IPS-20b (cell line): Measurements from ENCODE around the gene ADARB2.

ENCODE experiments used
- H3K27ac ChIP-seq: one replicate; pipeline ENCODE4 v1.5.1; 2013; ENCODE audit warnings: low read length
- H3K27me3 ChIP-seq: 2 replicates; pipeline ENCODE4 v1.6.1; 2013; ENCODE audit warnings: mild to moderate bottlenecking, low read length, inconsistent platforms; ENCODE audit not compliant: insufficient read depth
- H3K36me3 ChIP-seq: 2 replicates; pipeline ENCODE4 v1.6.1; 2013; ENCODE audit warnings: low read depth, mild to moderate bottlenecking, inconsistent platforms, low read length, moderate library complexity; ENCODE audit not compliant: insufficient read depth
- H3K4me1 ChIP-seq: 2 replicates; pipeline ENCODE4 v1.6.1; 2013; ENCODE audit warnings: mild to moderate bottlenecking, control low read depth, inconsistent platforms, low read length, moderate library complexity; ENCODE audit not compliant: insufficient read depth
- H3K4me3 ChIP-seq: 2 replicates; pipeline ENCODE4 v1.5.1; 2013; ENCODE audit warnings: mild to moderate bottlenecking, low read length, inconsistent platforms
- H3K9ac ChIP-seq: 2 replicates; pipeline ENCODE4 v1.6.1; 2013; ENCODE audit warnings: low read depth, mild to moderate bottlenecking, inconsistent platforms, low read length, moderate library complexity
- H3K9me3 ChIP-seq: 2 replicates; pipeline ENCODE4 v1.6.1; 2013; ENCODE audit warnings: mild to moderate bottlenecking, low read depth, low read length, inconsistent platforms; ENCODE audit not compliant: insufficient read depth

The ADARB2 gene

DNA sequence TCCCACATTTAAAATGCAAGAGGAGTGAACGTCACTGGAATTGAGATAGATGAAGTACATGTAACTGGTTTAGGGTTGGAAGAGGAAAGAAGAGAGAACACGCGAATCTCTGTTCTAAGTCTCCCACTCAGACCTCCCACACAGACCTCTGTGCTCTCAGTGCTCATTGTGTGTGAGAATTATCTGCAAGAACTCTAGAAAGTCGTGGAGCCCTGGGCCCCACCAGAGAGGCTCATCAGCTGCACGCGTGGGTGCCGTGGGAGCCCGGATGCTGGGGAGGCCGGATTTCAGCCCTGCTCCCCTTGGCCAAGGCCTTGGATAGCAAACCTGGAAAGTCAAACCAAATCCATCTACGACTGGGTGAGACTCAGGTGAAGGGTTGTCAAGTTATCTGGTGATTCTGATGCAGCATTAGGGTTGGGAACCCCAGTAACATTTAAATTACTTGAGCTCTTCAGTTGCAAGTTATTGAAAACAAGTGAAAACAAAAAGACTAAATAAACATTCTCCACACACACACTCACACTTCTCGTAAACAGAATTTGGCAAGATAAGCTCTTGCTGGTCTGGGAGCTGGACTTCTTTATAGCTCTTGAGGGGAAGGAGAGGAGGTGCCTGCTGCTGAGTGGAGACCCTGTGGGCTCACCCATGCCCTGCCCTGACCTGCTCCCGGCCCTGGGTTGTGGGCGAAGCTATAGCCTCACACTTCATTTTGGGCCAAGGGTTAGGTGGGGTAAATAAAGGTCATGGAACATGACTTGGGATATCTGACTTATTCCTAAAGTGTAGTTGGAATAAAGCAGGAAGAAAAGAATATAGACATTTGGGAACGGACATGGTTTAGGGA is 250.3 kb downstream of the ADARB2 start:
- Histone ChIP-seq H3K4me1 (peaks cover 15% of the 10 kb centered on the region; the same call in 1 of the 2 replicates), H3K9ac (no peak overlapping the region), H3K27me3 (peaks cover 9% of the 10 kb centered on the region; the same call in 1 of the 2 replicates), H3K36me3 (no peaks in the 10 kb centered on the region), H3K4me3 (no peak overlapping the region), H3K27ac (no peak overlapping the region), H3K9me3 (no peaks in the 10 kb centered on the region)

DNA sequence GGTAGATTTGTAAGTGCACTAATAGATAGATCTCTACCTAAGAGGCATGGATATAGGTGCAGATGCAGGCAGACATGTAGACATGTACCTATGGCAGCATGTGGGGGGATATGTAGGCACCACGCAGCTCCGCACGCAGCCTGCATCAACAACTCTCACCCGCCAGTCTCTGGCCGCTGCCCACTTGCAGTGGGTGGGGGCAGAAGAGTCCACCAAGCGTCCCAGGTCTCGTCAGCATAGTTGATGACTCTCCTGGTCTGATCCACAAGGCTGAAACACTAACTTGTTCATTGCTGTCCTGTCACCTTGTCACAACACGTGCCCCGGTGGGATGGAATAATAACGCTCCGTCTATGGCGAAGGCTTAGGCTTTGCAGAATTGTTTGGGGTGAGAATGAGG is 252.0 kb downstream of the ADARB2 start:
- Histone ChIP-seq H3K9ac (no peak overlapping the region), H3K4me1 (peaks cover 15% of the 10 kb centered on the region; the same call in 1 of the 2 replicates), H3K9me3 (no peaks in the 10 kb centered on the region), H3K27me3 (peaks cover 9% of the 10 kb centered on the region; the same call in 1 of the 2 replicates), H3K36me3 (no peaks in the 10 kb centered on the region), H3K4me3 (no peak overlapping the region), H3K27ac (no peak overlapping the region)

DNA sequence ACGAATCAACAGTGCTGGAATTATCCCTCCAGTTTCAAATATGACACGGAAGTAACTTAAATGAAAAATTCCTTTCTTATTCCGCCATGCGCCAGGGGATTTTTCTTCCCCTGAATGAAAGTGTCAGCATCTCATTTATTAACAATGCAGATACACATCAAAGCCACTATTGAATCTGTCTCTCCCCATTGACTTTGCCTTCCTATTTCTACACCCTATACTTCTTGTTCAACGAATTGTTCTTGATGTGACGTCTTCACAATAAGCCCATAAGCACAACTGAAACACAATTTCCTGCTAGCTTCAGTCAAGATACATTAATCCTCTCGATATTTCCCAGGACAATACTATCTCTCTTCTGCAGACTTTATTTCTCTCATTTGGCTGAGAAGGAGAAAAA is 253.5 kb downstream of the ADARB2 start:
- Histone ChIP-seq H3K36me3 (no peaks in the 10 kb centered on the region), H3K9me3 (peaks cover 4% of the 10 kb centered on the region; the same call in 1 of the 2 replicates), H3K4me3 (peak overlapping the region; percentile 21; the same call in 1 of the 2 replicates), H3K9ac (no peak overlapping the region), H3K27me3 (peaks cover 9% of the 10 kb centered on the region; the same call in 1 of the 2 replicates), H3K27ac (no peak overlapping the region), H3K4me1 (peaks cover 15% of the 10 kb centered on the region; the same call in 1 of the 2 replicates)

DNA sequence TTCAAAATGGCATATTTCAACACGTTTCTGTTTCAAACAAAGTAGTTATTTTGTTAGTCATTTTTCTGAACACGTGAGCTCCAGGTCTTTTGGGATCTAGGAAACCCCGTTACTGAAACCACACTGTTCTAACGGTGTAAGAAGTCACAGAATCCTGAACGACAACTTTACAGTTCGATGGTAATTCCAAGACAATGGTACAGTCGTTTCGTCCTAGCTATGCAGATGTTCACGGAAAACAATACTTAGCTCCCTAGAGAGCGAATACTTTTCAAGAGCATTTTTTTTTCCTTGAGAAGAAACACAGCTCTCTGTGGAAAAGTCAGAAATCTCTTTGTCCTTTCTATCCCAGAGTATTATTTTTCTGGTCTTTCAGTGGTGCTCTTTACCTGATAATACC is 254.1 kb downstream of the ADARB2 start:
- Histone ChIP-seq H3K4me3 (peak overlapping the region; percentile 21; the same call in 1 of the 2 replicates), H3K9ac (no peak overlapping the region), H3K4me1 (peaks cover 15% of the 10 kb centered on the region; the same call in 1 of the 2 replicates), H3K9me3 (peaks cover 5% of the 10 kb centered on the region; the same call in 1 of the 2 replicates), H3K27ac (no peak overlapping the region), H3K36me3 (no peaks in the 10 kb centered on the region), H3K27me3 (peaks cover 9% of the 10 kb centered on the region; the same call in 1 of the 2 replicates)

DNA sequence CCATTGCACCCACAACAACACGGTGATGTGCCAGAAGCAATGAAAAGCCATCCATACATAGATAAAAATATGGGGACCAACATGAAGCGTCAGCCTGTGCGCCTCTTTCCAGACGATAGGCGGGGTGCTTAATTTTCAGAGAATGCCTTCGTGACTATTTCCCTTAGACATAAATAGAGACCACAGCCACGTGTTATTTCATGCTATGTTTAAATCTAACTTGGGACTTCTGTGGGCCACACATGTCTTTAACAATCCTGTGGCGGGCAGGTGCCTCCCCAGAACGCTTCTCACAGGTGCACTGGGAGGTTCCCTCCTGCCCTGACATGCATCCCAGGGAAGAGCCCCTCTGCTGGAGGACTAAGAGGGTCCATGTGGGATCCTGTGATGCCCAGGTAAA is 259.7 kb downstream of the ADARB2 start:
- Histone ChIP-seq H3K9ac (no peak overlapping the region), H3K4me3 (no peak overlapping the region), H3K27me3 (peaks cover 4% of the 10 kb centered on the region; the same call in 1 of the 2 replicates), H3K36me3 (no peaks in the 10 kb centered on the region), H3K27ac (no peak overlapping the region), H3K4me1 (peaks cover 9% of the 10 kb centered on the region; the same call in 1 of the 2 replicates), H3K9me3 (peaks cover 15% of the 10 kb centered on the region)

DNA sequence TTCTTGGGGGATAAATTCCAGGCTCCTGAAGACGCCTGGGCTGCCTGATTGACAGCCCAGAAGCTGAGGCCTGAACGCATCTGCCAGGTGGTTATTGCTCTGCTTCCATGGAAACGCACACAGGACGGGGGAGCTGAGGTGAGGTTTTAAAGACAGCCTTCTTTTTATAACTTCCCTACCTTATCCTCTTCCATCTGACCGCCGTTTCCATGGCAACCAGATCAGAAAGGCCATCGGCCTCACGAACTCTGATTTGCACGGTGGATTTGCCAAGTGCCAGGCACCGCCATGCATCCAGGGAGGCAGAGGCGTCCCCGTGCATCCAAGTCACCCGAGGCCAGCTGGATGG is 260.9 kb downstream of the ADARB2 start:
- Histone ChIP-seq H3K4me1 (peaks cover 9% of the 10 kb centered on the region; the same call in 1 of the 2 replicates), H3K36me3 (no peaks in the 10 kb centered on the region), H3K4me3 (no peak overlapping the region), H3K9ac (no peak overlapping the region), H3K27me3 (no peaks in the 10 kb centered on the region), H3K9me3 (peaks cover 15% of the 10 kb centered on the region), H3K27ac (no peak overlapping the region)

DNA sequence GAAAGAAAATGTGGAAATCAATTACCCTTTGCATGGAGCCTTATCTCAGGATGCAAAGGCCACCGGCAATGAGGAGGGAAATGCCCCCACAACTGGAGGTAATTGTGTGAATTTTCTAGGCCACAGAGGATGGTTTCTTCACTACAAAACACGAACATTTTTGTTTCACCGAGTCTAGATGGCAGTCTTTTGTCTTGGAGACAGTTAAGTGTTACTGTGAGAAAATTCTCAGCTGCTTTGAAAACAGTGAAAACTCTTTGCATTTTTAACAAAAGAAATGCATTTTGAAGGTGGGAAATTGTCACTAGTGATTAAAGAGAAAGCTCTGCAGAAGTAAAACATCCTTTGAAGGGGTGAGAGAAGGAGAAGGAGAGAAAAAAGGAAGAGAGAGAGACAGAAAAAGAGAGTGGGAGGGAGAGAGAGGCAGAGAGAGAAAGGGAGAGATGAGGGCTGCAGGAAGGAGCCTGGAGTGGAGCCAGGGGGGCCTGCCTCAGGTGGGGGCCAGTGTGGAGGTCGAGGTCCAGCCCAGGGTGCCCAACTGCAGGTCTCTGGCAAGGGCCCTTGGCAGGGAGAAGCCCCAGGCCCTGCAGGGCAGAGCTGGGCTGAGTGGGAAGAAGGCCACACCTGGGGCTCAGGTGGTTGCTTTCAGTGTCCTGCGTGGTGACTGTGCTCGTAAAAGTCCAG is 261.4 kb downstream of the ADARB2 start:
- H3K27ac ChIP-seq, result no peak overlapping the region
- H3K4me1 ChIP-seq, result peaks cover 9% of the 10 kb centered on the region; the same call in 1 of the 2 replicates

DNA sequence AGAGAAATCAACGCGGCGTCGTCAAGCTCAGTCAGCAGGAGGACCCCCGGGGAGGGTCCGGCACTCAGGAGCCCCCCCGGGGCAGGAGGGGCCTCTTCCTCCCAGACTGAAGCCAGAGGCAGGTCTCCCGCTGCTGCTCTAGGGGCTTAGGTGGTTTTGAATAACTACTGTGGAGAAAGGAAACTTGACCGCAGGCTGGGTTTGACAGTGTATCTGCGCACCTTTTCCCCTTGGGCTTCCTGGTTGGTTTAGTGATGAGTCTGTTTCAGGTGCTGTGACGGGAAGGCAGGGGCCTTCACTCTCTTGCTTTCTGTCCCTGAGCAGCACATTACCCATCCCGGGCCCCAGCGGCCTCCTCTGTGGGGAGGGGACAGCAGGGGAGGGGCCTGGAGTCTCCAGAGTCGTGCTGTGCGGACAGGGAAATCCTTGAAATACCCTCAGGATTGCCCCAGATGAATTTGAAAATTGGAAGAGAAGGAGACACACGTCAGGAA is 262.2 kb downstream of the ADARB2 start:
- H3K27me3 ChIP-seq, result no peaks in the 10 kb centered on the region
- no peak overlapping the region for H3K4me3 ChIP-seq
- H3K9me3 ChIP-seq, result peaks cover 15% of the 10 kb centered on the region
- H3K9ac ChIP-seq, result no peak overlapping the region
- H3K4me1 ChIP-seq, result peaks cover 9% of the 10 kb centered on the region; the same call in 1 of the 2 replicates
- no peaks in the 10 kb centered on the region for H3K36me3 ChIP-seq
- H3K27ac ChIP-seq, result no peak overlapping the region

More for the DNA sequence above, 261.4 kb downstream of the ADARB2 start:
- Histone ChIP-seq H3K4me3 (no peak overlapping the region), H3K9ac (no peak overlapping the region), H3K36me3 (no peaks in the 10 kb centered on the region), H3K27me3 (no peaks in the 10 kb centered on the region), H3K9me3 (peaks cover 15% of the 10 kb centered on the region)

DNA sequence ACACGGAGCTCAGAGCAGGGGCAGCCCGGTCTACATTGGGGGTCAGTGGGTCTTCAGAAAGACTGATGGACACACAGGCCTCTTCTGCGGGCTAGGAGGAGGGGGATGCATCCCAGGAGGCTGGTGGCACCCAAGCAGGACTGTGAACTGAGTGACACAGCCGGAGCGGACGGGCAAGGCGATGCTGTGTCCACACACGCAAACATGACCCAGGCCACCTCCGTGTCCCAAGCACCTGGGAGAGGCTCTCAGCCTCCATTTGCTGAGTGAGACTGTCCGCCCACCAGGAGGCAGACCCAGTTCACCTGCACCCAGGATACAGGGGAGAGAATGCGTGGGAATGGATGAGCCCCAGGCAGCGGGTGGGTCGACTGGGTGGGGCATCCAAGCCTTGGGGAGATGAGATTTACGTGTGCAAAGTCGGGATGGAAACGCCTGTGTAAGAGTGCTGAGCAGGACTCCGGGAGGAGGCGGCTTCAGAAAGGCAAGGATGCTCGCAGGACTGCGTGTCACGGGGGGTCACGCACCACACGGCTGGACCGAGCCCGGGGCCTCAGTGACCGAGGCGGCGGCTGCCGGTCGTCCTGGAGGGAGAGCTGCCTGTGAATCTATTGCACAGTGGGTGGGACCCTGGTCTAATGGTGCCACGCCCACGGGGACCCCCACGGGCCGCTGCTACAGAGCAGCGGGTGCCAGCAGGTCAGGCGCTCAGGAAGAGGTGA is 262.8 kb downstream of the ADARB2 start:
- Histone ChIP-seq H3K27ac (no peak overlapping the region), H3K36me3 (no peaks in the 10 kb centered on the region), H3K9me3 (peaks cover 11% of the 10 kb centered on the region), H3K27me3 (no peaks in the 10 kb centered on the region), H3K4me3 (no peak overlapping the region), H3K9ac (no peak overlapping the region), H3K4me1 (peaks cover 9% of the 10 kb centered on the region; the same call in 1 of the 2 replicates)

DNA sequence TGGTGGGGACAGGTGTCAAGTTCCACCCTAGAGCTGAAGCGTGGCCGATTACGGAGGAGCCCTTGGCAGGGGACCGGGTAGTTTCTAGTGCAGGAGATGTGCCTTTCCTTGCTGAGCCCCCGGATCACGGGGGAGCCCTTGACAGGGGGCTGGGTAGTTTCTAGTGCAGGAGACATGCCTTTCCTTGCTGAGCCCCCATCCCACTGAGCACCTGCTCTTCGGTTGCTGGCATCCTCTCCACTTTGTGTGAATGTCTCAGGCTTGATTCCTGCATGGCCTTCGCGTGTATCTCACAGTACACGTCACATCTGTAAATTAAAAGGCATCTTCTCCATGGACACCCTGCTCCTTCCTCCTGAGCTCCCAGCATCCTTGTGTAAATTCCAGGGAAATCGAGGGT is 263.5 kb downstream of the ADARB2 start:
- no peak overlapping the region for H3K4me3 ChIP-seq
- H3K27ac ChIP-seq, result no peak overlapping the region
- peaks cover 9% of the 10 kb centered on the region; the same call in 1 of the 2 replicates for H3K4me1 ChIP-seq
- H3K27me3 ChIP-seq, result no peaks in the 10 kb centered on the region
- peaks cover 11% of the 10 kb centered on the region for H3K9me3 ChIP-seq
- H3K9ac ChIP-seq, result no peak overlapping the region
- no peaks in the 10 kb centered on the region for H3K36me3 ChIP-seq
